ENCODE results near the gene NEAT1. TPM values are rescaled to one million over a fixed set of nuclear protein-coding genes. Genes with fewer than 3 reads are reported as not detected.

The NEAT1 gene
- total RNA-seq, 1 donor from 2014 or later: 28.7 TPM

DNA sequence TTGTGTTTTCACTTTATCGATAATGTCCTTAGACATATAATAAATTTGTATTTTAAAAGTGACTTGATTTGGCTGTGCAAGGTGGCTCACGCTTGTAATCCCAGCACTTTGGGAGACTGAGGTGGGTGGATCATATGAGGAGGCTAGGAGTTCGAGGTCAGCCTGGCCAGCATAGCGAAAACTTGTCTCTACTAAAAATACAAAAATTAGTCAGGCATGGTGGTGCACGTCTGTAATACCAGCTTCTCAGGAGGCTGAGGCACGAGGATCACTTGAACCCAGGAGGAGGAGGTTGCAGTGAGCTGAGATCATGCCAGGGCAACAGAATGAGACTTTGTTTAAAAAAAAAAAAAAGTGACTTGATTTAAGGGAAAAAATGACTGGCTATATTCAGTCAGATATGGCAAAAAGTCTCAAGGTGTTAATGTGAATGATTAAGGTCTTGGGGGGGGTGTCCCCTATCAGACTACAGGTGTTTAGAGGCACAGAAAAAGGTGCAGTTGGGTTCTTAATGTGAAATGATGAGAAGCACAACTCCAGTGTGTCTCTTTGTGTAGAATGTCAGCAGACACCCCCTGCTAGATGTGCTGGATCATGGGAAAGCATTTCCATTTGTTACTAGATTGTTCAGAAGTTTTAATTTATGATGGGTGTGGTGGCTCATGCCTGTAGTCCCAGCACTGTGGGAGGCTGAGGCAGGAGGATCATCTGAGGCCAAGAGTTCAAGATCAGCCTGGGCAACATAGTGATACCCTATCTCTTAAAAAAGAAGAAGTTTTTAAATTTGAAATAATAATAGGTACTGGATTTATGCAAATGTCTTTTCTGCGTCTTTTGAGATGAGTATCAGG lies 17.0 kb downstream of the NEAT1 start:
- H3K4me3 ChIP-seq (ENCODE audit: low read depth, low read length): no peak overlapping the region
- peaks cover 4% of the 10 kb centered on the region for H3K36me3 ChIP-seq (ENCODE audit: control insufficient read depth, insufficient read depth, low read length)
- no peaks in the 10 kb centered on the region for H3K27me3 ChIP-seq (ENCODE audit: control insufficient read depth, insufficient read depth, low read length)
- no peak for DNase-seq (ENCODE audit: low read depth)
- TF ChIP-seq, protein P1, sequence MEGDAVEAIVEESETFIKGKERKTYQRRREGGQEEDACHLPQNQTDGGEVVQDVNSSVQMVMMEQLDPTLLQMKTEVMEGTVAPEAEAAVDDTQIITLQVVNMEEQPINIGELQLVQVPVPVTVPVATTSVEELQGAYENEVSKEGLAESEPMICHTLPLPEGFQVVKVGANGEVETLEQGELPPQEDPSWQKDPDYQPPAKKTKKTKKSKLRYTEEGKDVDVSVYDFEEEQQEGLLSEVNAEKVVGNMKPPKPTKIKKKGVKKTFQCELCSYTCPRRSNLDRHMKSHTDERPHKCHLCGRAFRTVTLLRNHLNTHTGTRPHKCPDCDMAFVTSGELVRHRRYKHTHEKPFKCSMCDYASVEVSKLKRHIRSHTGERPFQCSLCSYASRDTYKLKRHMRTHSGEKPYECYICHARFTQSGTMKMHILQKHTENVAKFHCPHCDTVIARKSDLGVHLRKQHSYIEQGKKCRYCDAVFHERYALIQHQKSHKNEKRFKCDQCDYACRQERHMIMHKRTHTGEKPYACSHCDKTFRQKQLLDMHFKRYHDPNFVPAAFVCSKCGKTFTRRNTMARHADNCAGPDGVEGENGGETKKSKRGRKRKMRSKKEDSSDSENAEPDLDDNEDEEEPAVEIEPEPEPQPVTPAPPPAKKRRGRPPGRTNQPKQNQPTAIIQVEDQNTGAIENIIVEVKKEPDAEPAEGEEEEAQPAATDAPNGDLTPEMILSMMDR (IDR thresholded peaks at IDR 0.05; ENCODE audit: insufficient read depth, low read length, poor library complexity, severe bottlenecking): no peak

DNA sequence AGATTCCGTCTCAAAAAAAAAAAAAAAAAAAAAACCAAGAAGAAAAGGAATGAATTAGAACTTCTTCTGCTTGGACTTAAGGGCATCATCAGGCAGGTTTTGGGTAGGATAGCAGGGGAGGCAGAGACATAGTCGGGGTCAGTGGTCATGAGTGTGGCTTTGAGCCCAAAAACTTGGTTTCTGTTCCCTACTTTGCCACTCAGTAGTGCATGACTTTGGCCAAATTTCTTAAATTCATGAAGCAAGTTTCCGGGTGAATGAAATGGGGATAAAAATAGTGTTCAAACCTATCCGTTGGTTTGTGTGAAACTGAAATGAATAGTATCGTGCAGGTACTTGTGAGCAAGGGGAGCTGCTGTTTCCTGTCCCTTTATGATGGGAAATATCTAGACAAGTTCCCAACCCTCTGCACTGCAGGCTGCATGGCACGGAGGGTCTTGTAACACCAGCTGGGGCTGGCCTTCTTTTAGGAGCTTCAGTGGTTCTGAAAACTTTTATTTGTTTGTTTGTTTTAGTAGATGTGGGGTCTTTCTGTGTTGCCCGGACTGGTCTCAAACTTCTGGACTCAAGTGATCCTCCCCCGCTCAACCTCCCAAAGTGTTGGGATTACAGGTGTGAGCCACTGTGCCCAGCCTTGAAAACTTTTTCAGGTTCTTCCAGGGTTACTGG lies 18.4 kb downstream of the NEAT1 start:
- Histone ChIP-seq H3K27me3 (ENCODE audit: control insufficient read depth, insufficient read depth, low read length) (no peaks in the 10 kb centered on the region), H3K36me3 (ENCODE audit: control insufficient read depth, insufficient read depth, low read length) (peaks cover 4% of the 10 kb centered on the region), H3K4me3 (ENCODE audit: low read depth, low read length) (no peak overlapping the region)
- no peak for DNase-seq (ENCODE audit: low read depth)
- TF ChIP-seq, protein P1 (IDR thresholded peaks at IDR 0.05; ENCODE audit: insufficient read depth, low read length, poor library complexity, severe bottlenecking): no peak

DNA sequence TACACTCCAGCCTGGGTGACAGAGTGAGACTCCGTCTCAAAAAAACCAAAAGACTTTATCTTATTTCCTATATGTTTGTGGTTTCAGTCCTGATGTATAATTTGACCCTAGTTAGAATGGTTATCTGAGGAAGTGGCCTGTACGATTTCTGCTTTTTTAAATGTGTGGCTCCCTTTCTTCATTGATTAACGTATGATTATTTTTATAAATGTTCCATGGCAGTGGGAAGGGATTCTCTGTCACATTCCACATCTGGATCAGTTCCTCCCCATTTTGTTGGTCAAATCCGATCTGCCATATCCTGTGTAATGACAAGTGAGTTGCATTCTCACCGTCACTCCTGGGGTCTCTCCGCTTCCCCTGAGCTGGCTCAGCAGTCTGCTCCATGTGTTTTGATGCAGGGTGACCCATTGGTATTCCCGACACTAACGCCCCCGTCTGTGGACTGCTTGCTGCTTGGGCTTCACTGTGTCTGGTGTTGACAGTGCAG lies 20.3 kb downstream of the NEAT1 start:
- Histone ChIP-seq H3K4me3 (ENCODE audit: low read depth, low read length) (no peak overlapping the region), H3K36me3 (ENCODE audit: control insufficient read depth, insufficient read depth, low read length) (peaks cover 2% of the 10 kb centered on the region), H3K27me3 (ENCODE audit: control insufficient read depth, insufficient read depth, low read length) (no peaks in the 10 kb centered on the region)
- TF ChIP-seq, protein P1 (IDR thresholded peaks at IDR 0.05; ENCODE audit: insufficient read depth, low read length, poor library complexity, severe bottlenecking): no peak
- DNase-seq (ENCODE audit: low read depth): no peak

DNA sequence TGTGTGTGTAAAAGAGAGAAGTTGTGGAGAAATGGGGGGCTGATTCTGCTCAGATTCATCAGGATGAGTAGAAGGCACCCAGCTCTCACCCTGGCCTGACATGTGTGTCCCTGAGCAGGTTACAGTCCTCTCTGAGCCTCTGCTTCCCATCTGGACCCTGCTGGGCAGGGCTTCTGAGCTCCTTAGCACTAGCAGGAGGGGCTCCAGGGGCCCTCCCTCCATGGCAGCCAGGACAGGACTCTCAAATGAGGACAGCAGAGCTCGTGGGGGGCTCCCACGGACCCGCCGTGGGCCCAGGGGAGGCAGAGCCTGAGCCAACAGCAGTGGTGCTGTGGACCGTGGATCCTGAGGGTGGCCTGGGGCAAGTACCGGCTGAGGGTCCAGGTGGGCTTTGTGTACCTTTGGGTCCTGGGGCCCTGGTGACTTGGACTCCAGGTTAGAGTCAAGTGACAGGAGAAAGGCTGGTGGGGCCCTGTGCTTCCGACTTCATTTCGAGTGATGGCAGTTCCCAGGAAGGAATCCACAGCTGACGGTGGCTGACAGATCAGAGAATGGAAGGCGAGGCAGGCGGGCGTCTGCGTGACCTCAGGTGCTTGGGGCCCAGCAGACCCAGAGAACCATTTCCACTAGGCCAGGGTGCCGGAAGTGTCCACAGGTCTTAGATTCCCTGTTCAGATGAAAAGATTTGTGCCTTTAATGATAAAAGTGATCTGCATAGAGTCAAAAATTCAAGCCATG lies 21.9 kb downstream of the NEAT1 start:
- Histone ChIP-seq H3K27me3 (ENCODE audit: control insufficient read depth, insufficient read depth, low read length) (no peaks in the 10 kb centered on the region), H3K36me3 (ENCODE audit: control insufficient read depth, insufficient read depth, low read length) (peaks cover 2% of the 10 kb centered on the region), H3K4me3 (ENCODE audit: low read depth, low read length) (no peak overlapping the region)
- TF ChIP-seq, protein P1 (IDR thresholded peaks at IDR 0.05; ENCODE audit: insufficient read depth, low read length, poor library complexity, severe bottlenecking): no peak
- DNase-seq (ENCODE audit: low read depth): no peak

DNA sequence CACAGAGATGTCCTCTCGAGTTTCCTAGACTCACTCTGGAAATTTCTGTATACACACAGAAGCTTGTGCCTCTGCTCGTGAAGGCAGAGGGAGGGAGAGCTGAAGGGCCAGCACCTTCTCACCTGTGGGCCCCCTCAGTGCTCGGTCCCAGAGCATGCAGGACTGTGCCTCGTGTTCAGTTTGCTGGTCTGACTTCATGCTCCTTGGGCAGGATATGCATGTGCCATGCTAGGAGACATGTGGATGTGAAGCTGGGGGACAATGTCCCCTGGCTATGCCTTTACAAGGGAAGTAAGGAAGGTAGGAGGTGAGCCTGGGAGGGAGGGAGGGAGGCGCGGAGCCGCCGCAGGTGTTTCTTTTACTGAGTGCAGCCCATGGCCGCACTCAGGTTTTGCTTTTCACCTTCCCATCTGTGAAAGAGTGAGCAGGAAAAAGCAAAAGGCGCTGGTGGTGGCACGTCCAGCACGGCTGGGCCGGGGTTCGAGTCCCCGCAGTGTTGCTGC lies 22.6 kb downstream of the NEAT1 start:
- no peak for DNase-seq (ENCODE audit: low read depth)
- no peaks in the 10 kb centered on the region for H3K27me3 ChIP-seq (ENCODE audit: control insufficient read depth, insufficient read depth, low read length)
- TF ChIP-seq, protein P1 (IDR thresholded peaks at IDR 0.05; ENCODE audit: insufficient read depth, low read length, poor library complexity, severe bottlenecking): no peak
- H3K36me3 ChIP-seq (ENCODE audit: control insufficient read depth, insufficient read depth, low read length): peaks cover 2% of the 10 kb centered on the region
- H3K4me3 ChIP-seq (ENCODE audit: low read depth, low read length): no peak overlapping the region
